ENCODE results near the gene EIF3K. TPM values are rescaled to one million over a fixed set of nuclear protein-coding genes. Genes with fewer than 3 reads are reported as not detected.

The EIF3K gene
- total and polyA plus RNA-seq, 2 of the 13 experiments (the other 11 are each of a cell fraction or from before 2014, with no cell fraction given), result 179 to 258 TPM

GRCh38 chr19:38667661-38668171, 48.7 kb downstream of the EIF3K start:
- no peak overlapping the region for H3K4me2 ChIP-seq (ENCODE audit: low read depth, low read length)
- no peak overlapping the region for H2AFZ ChIP-seq (ENCODE audit: low read length)
- peaks cover 93% of the 10 kb centered on the region for H3K4me1 ChIP-seq (ENCODE audit: insufficient read depth, low read length)
- ATAC-seq (no peak), DNase-seq (ENCODE audit: low spot score) (no peak), FAIRE-seq (no peak)
- in situ Hi-C loops (cut with HindIII; ENCODE audit: extremely low pct_ligation_motif_present, low pct_unique_long_range_greater_than_20kb), result no loop called here
- H3K27ac ChIP-seq (ENCODE audit: extremely low read length, insufficient read depth, low read length), result no peak overlapping the region
- H4K20me1 ChIP-seq (ENCODE audit: insufficient read depth, low read length), result peaks cover 71% of the 10 kb centered on the region
- ChIA-PET POLR2A (interaction anchor here (1.2 to 1.9 kb wide), 2 partner anchors 15 to 34 kb away, joined by 4 to 13 read pairs; no protein-coding TSS in a partner anchor), CTCF (ENCODE audit: low intra/inter-chr PET ratio, low total read pairs) (no interaction called here)
- BruUV-seq (replicated peaks), result TSS peak; percentile 15
- peaks cover 15 to 46% of the 10 kb centered on the region in 2 experiments for H3K36me3 ChIP-seq (replicated peaks in 1 of 2; ENCODE audit: control insufficient read depth in 1 of 2, insufficient read depth in 2 of 2, low read length in 2 of 2)
- TF ChIP-seq KAT2B (IDR thresholded peaks at IDR 0.05; ENCODE audit: borderline replicate concordance, low read depth, low read length) (no peak), EED (CRISPR knock-in tag; IDR thresholded peaks at IDR 0.05) (no peak), ZNF772 (CRISPR knock-in tag; IDR thresholded peaks at IDR 0.05) (no peak), MEIS2 (CRISPR knock-in tag; IDR thresholded peaks at IDR 0.05) (no peak), ISX (CRISPR knock-in tag; conservative IDR thresholded peaks at IDR 0.05) (no peak), MEIS1 (CRISPR knock-in tag; IDR thresholded peaks at IDR 0.05; ENCODE audit: borderline replicate concordance) (no peak), ZNF350 (CRISPR knock-in tag; IDR thresholded peaks at IDR 0.05; ENCODE audit: borderline replicate concordance, low read depth) (no peak), ZGPAT (CRISPR knock-in tag; IDR thresholded peaks at IDR 0.05) (no peak), HMG20B (CRISPR knock-in tag; conservative IDR thresholded peaks at IDR 0.05) (no peak), POGK (CRISPR knock-in tag; conservative IDR thresholded peaks at IDR 0.05) (no peak)
- no peak overlapping the region for H3K4me3 ChIP-seq (replicated peaks in 1 of 3; ENCODE audit: insufficient read depth in 1 of 3, low read depth in 2 of 3, low read length in 3 of 3)
- 97% methylated on average over 8 of the region's 8 CpGs for WGBS (ENCODE audit: low lambda C conversion rate)
- no peaks in the 10 kb centered on the region for H3K27me3 ChIP-seq (ENCODE audit: control insufficient read depth in 1 of 2, insufficient read depth in 2 of 2, low read length in 2 of 2)
- H3K79me2 ChIP-seq (ENCODE audit: insufficient read depth, low read length), result peaks cover 96% of the 10 kb centered on the region
- H3K9ac ChIP-seq (ENCODE audit: insufficient read depth, low read depth, low read length), result no peak overlapping the region
- intact Hi-C loops (cut with micrococcal nuclease; ENCODE audit: unreplicated experiment), result no loop called here
- H3K9me3 ChIP-seq (ENCODE audit: low read length), result no peaks in the 10 kb centered on the region

All from HepG2 (cell line).